A549 (cell line): Measurements from ENCODE around the gene CALCOCO1. TPM values are rescaled to one million over a fixed set of nuclear protein-coding genes. Genes with fewer than 3 reads are reported as not detected.

Source experiments
- ATAC-seq, 2 experiments: fragments of 200-7000 bp in 1 of 2; fragments of >200 bp in 1 of 2; cut with Nextera tagmentation in 1 of 2; cut with Tn5 transposase in 1 of 2; 3 replicates each; pipeline versions ENCODE4 v1.8.0 to v1.9.1; 2018 to 2020; ENCODE audit warnings: mild to moderate bottlenecking in 1 of 2, moderate library complexity in 1 of 2
- CTCF ChIA-PET: fragments of 300-600 bp; sonication (Branson Sonifier 250); formaldehyde crosslinking; extraction: SDS; loops from one replicate; lab custom pipeline; 2021; ENCODE audit warnings: antibody characterized with exemption, inconsistent platforms; lab: Yijun Ruan, JAX
- POLR2A ChIA-PET: fragments of 350-600 bp; formaldehyde crosslinking; extraction: SDS; loops from one replicate; lab custom pipeline; 2021; ENCODE audit warnings: antibody characterized with exemption, inconsistent platforms; lab: Yijun Ruan, JAX
- DNase-seq, 2 experiments: peaks; one replicate each; pipeline versions ENCODE4 v3.0.0 to v3.0.0-alpha.2; 2011 to 2016; ENCODE audit warnings: low read depth in 1 of 2, low spot score in 1 of 2
- FAIRE-seq: peaks from 2 replicates; lab custom pipeline; 2011; peaks lifted over from hg19 to GRCh38; lab: Jason Lieb, UNC
- H3K27ac ChIP-seq, 2 experiments: fragments of >200 bp; sonication (Bioruptor Twin); formaldehyde crosslinking; 3 replicates each; pipeline ENCODE4 v1.5.1; 2016 to 2017
- H3K4me1 ChIP-seq: fragments of >200 bp; sonication (Bioruptor Twin); formaldehyde crosslinking; 3 replicates; pipeline ENCODE4 v1.6.1; 2016
- H3K4me2 ChIP-seq: fragments of >200 bp; sonication (Bioruptor Twin); formaldehyde crosslinking; 3 replicates; pipeline ENCODE4 v1.6.1; 2016
- H3K4me3 ChIP-seq: fragments of >200 bp; sonication (Bioruptor Twin); formaldehyde crosslinking; 3 replicates; pipeline ENCODE4 v1.5.1; 2016
- H3K9me3 ChIP-seq: fragments of >200 bp; sonication (Bioruptor Twin); formaldehyde crosslinking; 3 replicates; pipeline ENCODE4 v1.6.1; 2016
- BHLHE40 ChIP-seq: IDR thresholded peaks from 2 replicates; pipeline ENCODE4 v1.6.1; 2012; ENCODE audit warnings: low read depth, low read length, inconsistent platforms
- CBX2 ChIP-seq: fragments of 200-600 bp; sonication (generic); IDR thresholded peaks from 2 replicates; pipeline ENCODE4 v1.6.1; 2016; ENCODE audit warnings: low read depth, mild to moderate bottlenecking, borderline replicate concordance
- CHD4 ChIP-seq: fragments of 200-600 bp; sonication (generic); IDR thresholded peaks from 2 replicates; pipeline ENCODE4 v1.6.1; 2016; ENCODE audit warnings: antibody characterized with exemption, mild to moderate bottlenecking, borderline replicate concordance
- CTCF ChIP-seq: fragments of >200 bp; sonication (Bioruptor Twin); formaldehyde crosslinking; IDR thresholded peaks from 3 replicates; pipeline ENCODE4 v1.5.1; 2016
- EHF ChIP-seq: fragments of 250-450 bp; sonication (Bioruptor Pico); IDR thresholded peaks from 2 replicates; pipeline ENCODE4 v1.5.0; 2020; ENCODE audit warnings: mild to moderate bottlenecking
- EHMT2 ChIP-seq: fragments of 200-600 bp; sonication (generic); IDR thresholded peaks from 2 replicates; pipeline ENCODE4 v1.6.1; 2016; ENCODE audit warnings: antibody characterized with exemption, low read depth, mild to moderate bottlenecking, moderate library complexity
- EP300 ChIP-seq, 2 experiments: fragments of >200 bp; sonication (Bioruptor Twin); formaldehyde crosslinking; IDR thresholded peaks; 2 replicates in 1 of 2; 3 replicates in 1 of 2; pipeline ENCODE4 v1.6.1; 2016 to 2017
- ESRRA ChIP-seq: fragments of 150-350 bp; IDR thresholded peaks from 2 replicates; pipeline ENCODE4 v1.6.1; 2014; ENCODE audit warnings: mild to moderate bottlenecking, low read length, borderline replicate concordance
- FOSB ChIP-seq: fragments of 250-450 bp; sonication (Bioruptor Pico); IDR thresholded peaks from 2 replicates; pipeline ENCODE4 v1.5.0; 2020; ENCODE audit warnings: mild to moderate bottlenecking, moderate library complexity
- HDAC2 ChIP-seq: fragments of 200-600 bp; sonication (generic); IDR thresholded peaks from 2 replicates; pipeline ENCODE4 v1.6.1; 2016
- HOXA7 ChIP-seq: fragments of 250-450 bp; sonication (Bioruptor Pico); IDR thresholded peaks from 2 replicates; pipeline ENCODE4 v1.5.0; 2020; ENCODE audit warnings: mild to moderate bottlenecking, moderate library complexity
- HOXB5 ChIP-seq: fragments of 250-450 bp; sonication (Bioruptor Pico); IDR thresholded peaks from 2 replicates; pipeline ENCODE4 v1.5.0; 2020; ENCODE audit warnings: mild to moderate bottlenecking, moderate library complexity
- JUNB ChIP-seq: fragments of >200 bp; sonication (Bioruptor Twin); formaldehyde crosslinking; IDR thresholded peaks from 2 replicates; pipeline ENCODE4 v1.6.1; 2016
- KDM1A ChIP-seq: fragments of 200-600 bp; sonication (generic); IDR thresholded peaks from 2 replicates; pipeline ENCODE4 v1.6.1; 2016; ENCODE audit warnings: low read depth, mild to moderate bottlenecking
- KDM5A ChIP-seq: fragments of 200-600 bp; sonication (generic); IDR thresholded peaks from 2 replicates; pipeline ENCODE4 v1.6.1; 2016; ENCODE audit warnings: antibody characterized with exemption, mild to moderate bottlenecking
- MAFK ChIP-seq: fragments of 450-650 bp; IDR thresholded peaks from 2 replicates; pipeline ENCODE4 v1.6.1; 2014; ENCODE audit not compliant: partially characterized antibody
- NR3C1 ChIP-seq: fragments of >200 bp; sonication (Bioruptor Twin); formaldehyde crosslinking; IDR thresholded peaks from 3 replicates; pipeline ENCODE4 v1.6.1; 2017
- POLR2A ChIP-seq: IDR thresholded peaks from 2 replicates; pipeline ENCODE4 v1.6.1; 2012; ENCODE audit warnings: mild to moderate bottlenecking, low read length
- POLR2AphosphoS2 ChIP-seq: conservative IDR thresholded peaks from 2 replicates; pipeline ENCODE4 v1.6.1; 2012; ENCODE audit warnings: low read length, improper control_type of control experiment, inconsistent platforms
- RAD21 ChIP-seq, 2 experiments: fragments of >200 bp in 1 of 2; sonication (Bioruptor Twin) in 1 of 2; formaldehyde crosslinking in 1 of 2; IDR thresholded peaks in 1 of 2; conservative IDR thresholded peaks in 1 of 2; 2 replicates in 1 of 2; 3 replicates in 1 of 2; pipeline ENCODE4 v1.6.1; 2012 to 2018; ENCODE audit warnings: inconsistent platforms in 1 of 2
- RCOR1 ChIP-seq: fragments of 150-350 bp; IDR thresholded peaks from 2 replicates; pipeline ENCODE4 v1.6.1; 2014; ENCODE audit warnings: antibody characterized with exemption, low read length, low read depth
- REST ChIP-seq: fragments of 200-600 bp; sonication (generic); IDR thresholded peaks from 2 replicates; pipeline ENCODE4 v1.6.1; 2016; ENCODE audit warnings: antibody characterized with exemption, mild to moderate bottlenecking, moderate library complexity
- RNF2 ChIP-seq: fragments of 200-600 bp; sonication (generic); IDR thresholded peaks from 2 replicates; pipeline ENCODE4 v1.6.1; 2016; ENCODE audit warnings: low read depth, mild to moderate bottlenecking, antibody characterized with exemption, moderate library complexity, borderline replicate concordance
- ZC3H11A ChIP-seq: fragments of 450-650 bp; IDR thresholded peaks from 2 replicates; pipeline ENCODE4 v1.6.1; 2014; ENCODE audit warnings: antibody characterized with exemption, mild to moderate bottlenecking
- WGBS: methylation state at CpG from one replicate; pipeline ENCODE4 v1.1.6; 2017; ENCODE audit errors: missing lambda C conversion rate; 5-methylcytosine and 5-hydroxymethylcytosine counted together
- polyA plus RNA-seq, 4 experiments: library from polyadenylated mRNA; depleted of rRNA in 3 of 4; stranded (reverse); fragments of >200 nt; fragmentation: RNase III in 1 of 4; extraction: RNeasy Plus Mini Kit Qiagen cat#74134 plus additional on column Dnase treatment in 1 of 4; gene quantifications; 2 replicates in 3 of 4; 3 replicates in 1 of 4; pipeline ENCODE4 v1.2.3, GENCODE V29; 2011 to 2017
- TF ChIP-seq, protein P1 (sequence below): IDR thresholded peaks from 2 replicates; pipeline ENCODE4 v1.6.1; 2012
- TF ChIP-seq, protein P2 (sequence below): fragments of >200 bp; sonication (Bioruptor Twin); formaldehyde crosslinking; IDR thresholded peaks from 3 replicates; pipeline ENCODE4 v1.6.1; 2016

CALCOCO1 gene
- polyA plus RNA-seq, 2 of the 4 experiments (the other 2 are of a cell fraction): 28.8 to 41.5 TPM

GRCh38 chr12:53737951-53738405 lies 10.7 kb upstream of the CALCOCO1 start:
- POLR2A ChIA-PET: no interaction called here
- DNase-seq: no peak
- Histone ChIP-seq H3K27ac (no peak overlapping the region), H3K4me2 (no peak overlapping the region), H3K4me3 (no peak overlapping the region), H3K4me1 (no peaks in the 10 kb centered on the region), H3K9me3 (no peaks in the 10 kb centered on the region)
- ATAC-seq: no peak
- 63% methylated on average over 14 of the region's 14 CpGs for WGBS
- FAIRE-seq: no peak
- TF ChIP-seq HDAC2 (no peak), REST (no peak), HOXA7 (CRISPR knock-in tag) (no peak), EHF (no peak), JUNB (no peak), CHD4 (no peak), CBX2 (no peak), KDM1A (no peak), POLR2AphosphoS2 (no peak), FOSB (CRISPR knock-in tag) (no peak), EP300 (IDR thresholded peaks at IDR 0.05) (no peak), RNF2 (no peak), ZC3H11A (no peak), RCOR1 (no peak), CTCF (no peak), POLR2A (no peak), RAD21 (conservative IDR thresholded peaks at IDR 0.05 in 1 of 2, IDR thresholded peaks at IDR 0.05 in 1 of 2) (no peak)
- CTCF ChIA-PET: interaction anchor here (0.6 to 24.8 kb wide), 6 partner anchors 7 to 481 kb away, joined by 3 to 833 read pairs (median 10); partner anchors contain the start of gene CALCOCO1

GRCh38 chr12:53737093-53737808 lies 10.0 kb upstream of the CALCOCO1 start:
- H3K9me3 ChIP-seq: no peaks in the 10 kb centered on the region
- DNase-seq (no peak), FAIRE-seq (no peak), ATAC-seq (peak; percentile 3 to 17; a peak in 4 of 6 replicates)
- POLR2A ChIA-PET: no interaction called here
- H3K4me3 ChIP-seq: no peak overlapping the region
- no peak overlapping the region for H3K27ac ChIP-seq
- WGBS: 71% methylated on average over 14 of the region's 14 CpGs
- CTCF ChIA-PET: interaction anchor here (0.6 to 24.8 kb wide), 6 partner anchors 8 to 482 kb away, joined by 3 to 833 read pairs (median 10); partner anchors contain the start of gene CALCOCO1
- H3K4me1 ChIP-seq: no peaks in the 10 kb centered on the region
- TF ChIP-seq, protein P1, sequence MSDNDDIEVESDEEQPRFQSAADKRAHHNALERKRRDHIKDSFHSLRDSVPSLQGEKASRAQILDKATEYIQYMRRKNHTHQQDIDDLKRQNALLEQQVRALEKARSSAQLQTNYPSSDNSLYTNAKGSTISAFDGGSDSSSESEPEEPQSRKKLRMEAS: no peak
- no peak for TF ChIP-seq FOSB (CRISPR knock-in tag)
- no peak for TF ChIP-seq BHLHE40
- TF ChIP-seq KDM5A: no peak
- TF ChIP-seq HOXB5 (CRISPR knock-in tag): no peak
- no peak for TF ChIP-seq MAFK
- TF ChIP-seq NR3C1: no peak
- TF ChIP-seq, protein P2, sequence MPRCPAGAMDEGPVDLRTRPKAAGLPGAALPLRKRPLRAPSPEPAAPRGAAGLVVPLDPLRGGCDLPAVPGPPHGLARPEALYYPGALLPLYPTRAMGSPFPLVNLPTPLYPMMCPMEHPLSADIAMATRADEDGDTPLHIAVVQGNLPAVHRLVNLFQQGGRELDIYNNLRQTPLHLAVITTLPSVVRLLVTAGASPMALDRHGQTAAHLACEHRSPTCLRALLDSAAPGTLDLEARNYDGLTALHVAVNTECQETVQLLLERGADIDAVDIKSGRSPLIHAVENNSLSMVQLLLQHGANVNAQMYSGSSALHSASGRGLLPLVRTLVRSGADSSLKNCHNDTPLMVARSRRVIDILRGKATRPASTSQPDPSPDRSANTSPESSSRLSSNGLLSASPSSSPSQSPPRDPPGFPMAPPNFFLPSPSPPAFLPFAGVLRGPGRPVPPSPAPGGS: no peak
- TF ChIP-seq EHMT2: no peak
- TF ChIP-seq ESRRA: no peak
- TF ChIP-seq RAD21 (conservative IDR thresholded peaks at IDR 0.05 in 1 of 2, IDR thresholded peaks at IDR 0.05 in 1 of 2): no peak
- TF ChIP-seq, all 56 proteins: peak for 0
- no peak overlapping the region for H3K4me2 ChIP-seq
